T-helper 1 cell treated with Interleukin-12 subunit alpha and Interleukin-12 subunit beta and Interleukin-4 antibody, amounts not matched to agents 30 ng/mL and 1 ng/mL, for 36 hours (primary cell): ENCODE measurements around the gene KIAA1143. TPM values are rescaled to one million over a fixed set of nuclear protein-coding genes. Genes with fewer than 3 reads are reported as not detected.

Experiments used
- total RNA-seq: library from RNA; stranded (reverse); gene quantifications from 2 replicates; pipeline ENCODE4 v1.2.3, GENCODE V29; 2022

The KIAA1143 gene
- total RNA-seq, 1 donor from 2014 or later, result 32.7 TPM

Other genes with a start within 250 kb of the KIAA1143 start
- 0.88 and 1.0 TPM in 2 replicates for gene ZKSCAN7, start 206.4 kb downstream of the KIAA1143 start, total RNA-seq
- gene ZNF660, start 176.7 kb downstream of the KIAA1143 start, total RNA-seq, result 0.29 and 0.44 TPM in 2 replicates
- gene ZNF197, start 136.6 kb downstream of the KIAA1143 start, total RNA-seq, result 13.7 and 13.9 TPM in 2 replicates
- 3.5 and 5.2 TPM in 2 replicates for gene ZNF35, start 112.9 kb downstream of the KIAA1143 start, total RNA-seq
- 0.49 and 0.56 TPM in 2 replicates for gene ZNF502, start 49.0 kb downstream of the KIAA1143 start, total RNA-seq
- 1.2 and 2.5 TPM in 2 replicates for gene ZNF501, start 32.0 kb downstream of the KIAA1143 start, total RNA-seq
- gene KIF15, start 175 bp upstream of the KIAA1143 start, total RNA-seq, result 29.5 and 30.2 TPM in 2 replicates
- gene TMEM42, start 100.3 kb upstream of the KIAA1143 start, total RNA-seq, result 10.5 and 11.1 TPM in 2 replicates
- not detected in 2 replicates for gene TGM4, start 113.0 kb upstream of the KIAA1143 start, total RNA-seq
- gene ZDHHC3, start 214.6 kb upstream of the KIAA1143 start, total RNA-seq, result 49.9 and 65.6 TPM in 2 replicates
- gene EXOSC7, start 214.6 kb upstream of the KIAA1143 start, total RNA-seq, result 56.0 and 62.9 TPM in 2 replicates